Fibroblast of villous mesenchyme (primary cell): ENCODE results near the gene TEC. TPM values are rescaled to one million over a fixed set of nuclear protein-coding genes. Genes with fewer than 3 reads are reported as not detected.
"Not testable (repeated sequence)": the region's sequence is repeated elsewhere in the genome, so short reads cannot be mapped to it uniquely, and the experiment has no call there.

ENCODE experiments used
- DNase-seq: peaks from one replicate; pipeline ENCODE4 v3.0.0-alpha.2; 2010; ENCODE audit warnings: low read depth
- H3K4me3 ChIP-seq: 2 replicates; pipeline ENCODE4 v1.5.1; 2011; ENCODE audit warnings: low read depth, mild to moderate bottlenecking, low read length
- total RNA-seq: library from RNA; depleted of rRNA; stranded (reverse); fragments of >200 nt; gene quantifications from 2 replicates; pipeline ENCODE4 v1.2.3, GENCODE V29; 2012
- TF ChIP-seq, protein P1 (sequence below): IDR thresholded peaks from 2 replicates; pipeline ENCODE4 v1.5.1; 2012; ENCODE audit warnings: low read depth, mild to moderate bottlenecking, low read length; ENCODE audit not compliant: insufficient read depth

The TEC gene
- total RNA-seq, 1 donor, result 0.43 TPM

DNA sequence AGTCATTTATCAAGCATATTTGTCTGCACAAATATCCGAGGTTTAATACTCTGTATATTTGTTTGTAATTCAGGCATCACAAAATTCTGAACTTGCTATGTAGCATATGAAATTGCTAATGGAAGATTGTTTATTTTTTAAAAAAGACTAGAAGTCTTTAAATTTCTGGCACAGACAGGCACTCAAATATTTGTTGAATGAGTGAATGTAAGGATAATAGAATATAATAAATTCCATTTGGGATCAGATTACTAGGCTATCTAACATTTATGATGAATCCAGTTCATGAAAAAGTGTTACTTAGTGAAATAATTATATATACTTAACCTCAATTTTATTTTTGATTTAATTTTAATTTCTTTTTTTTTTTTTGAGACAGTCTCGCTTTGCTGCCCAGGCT lies 30.4 kb upstream of the TEC start:
- no peak for DNase-seq
- TF ChIP-seq, protein P1, sequence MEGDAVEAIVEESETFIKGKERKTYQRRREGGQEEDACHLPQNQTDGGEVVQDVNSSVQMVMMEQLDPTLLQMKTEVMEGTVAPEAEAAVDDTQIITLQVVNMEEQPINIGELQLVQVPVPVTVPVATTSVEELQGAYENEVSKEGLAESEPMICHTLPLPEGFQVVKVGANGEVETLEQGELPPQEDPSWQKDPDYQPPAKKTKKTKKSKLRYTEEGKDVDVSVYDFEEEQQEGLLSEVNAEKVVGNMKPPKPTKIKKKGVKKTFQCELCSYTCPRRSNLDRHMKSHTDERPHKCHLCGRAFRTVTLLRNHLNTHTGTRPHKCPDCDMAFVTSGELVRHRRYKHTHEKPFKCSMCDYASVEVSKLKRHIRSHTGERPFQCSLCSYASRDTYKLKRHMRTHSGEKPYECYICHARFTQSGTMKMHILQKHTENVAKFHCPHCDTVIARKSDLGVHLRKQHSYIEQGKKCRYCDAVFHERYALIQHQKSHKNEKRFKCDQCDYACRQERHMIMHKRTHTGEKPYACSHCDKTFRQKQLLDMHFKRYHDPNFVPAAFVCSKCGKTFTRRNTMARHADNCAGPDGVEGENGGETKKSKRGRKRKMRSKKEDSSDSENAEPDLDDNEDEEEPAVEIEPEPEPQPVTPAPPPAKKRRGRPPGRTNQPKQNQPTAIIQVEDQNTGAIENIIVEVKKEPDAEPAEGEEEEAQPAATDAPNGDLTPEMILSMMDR, result no peak
- H3K4me3 ChIP-seq, result no peak overlapping the region

DNA sequence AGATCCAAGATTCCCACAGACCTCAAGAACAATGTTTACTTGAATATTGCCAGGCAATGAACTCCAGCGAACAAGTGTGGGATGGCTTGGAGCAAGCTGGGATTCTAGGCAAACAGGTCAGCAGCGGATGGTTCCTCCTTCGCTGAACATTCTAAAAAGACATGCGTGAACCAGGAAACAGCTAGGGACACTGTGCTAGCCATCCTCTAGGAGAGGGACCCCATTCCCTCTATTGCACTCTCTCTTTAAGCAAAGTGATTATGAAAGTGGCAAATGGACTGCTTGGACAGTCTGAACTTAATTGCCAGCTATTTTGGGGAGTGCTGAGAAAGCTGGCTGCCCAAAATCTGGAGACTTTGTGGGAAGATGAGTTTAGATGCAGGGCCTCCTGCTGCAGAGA lies 29.9 kb upstream of the TEC start:
- H3K4me3 ChIP-seq, result no peak overlapping the region
- TF ChIP-seq, protein P1, result no peak
- no peak for DNase-seq

DNA sequence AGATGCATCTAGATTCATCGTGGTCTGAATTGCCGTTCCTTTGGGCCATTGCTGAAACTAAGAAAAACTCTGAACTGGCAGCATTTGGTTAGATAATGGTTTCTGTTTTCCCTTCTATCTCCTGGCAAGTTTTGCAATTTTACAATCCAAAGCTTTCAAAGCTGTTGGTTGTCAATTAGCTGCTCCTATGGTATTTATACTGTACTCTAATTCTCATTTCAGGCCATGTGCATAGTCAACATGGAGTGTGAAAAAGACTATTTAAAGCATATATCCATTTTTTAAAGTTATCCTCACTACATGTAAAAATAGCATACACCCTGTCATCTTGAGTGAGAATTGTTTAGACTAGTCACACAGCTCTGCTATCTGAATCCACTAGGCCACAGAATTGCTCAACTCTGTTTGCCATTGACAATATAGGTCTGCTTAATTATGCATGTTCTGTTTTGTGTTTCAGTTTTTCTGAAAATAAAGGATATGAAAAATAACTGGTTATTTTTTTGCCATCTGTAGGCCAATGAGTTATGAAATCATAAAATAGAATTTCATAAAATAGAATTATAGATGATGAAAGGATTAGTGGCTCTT lies 27.7 kb upstream of the TEC start:
- TF ChIP-seq, protein P1, result no peak
- no peak overlapping the region for H3K4me3 ChIP-seq
- DNase-seq, result no peak

DNA sequence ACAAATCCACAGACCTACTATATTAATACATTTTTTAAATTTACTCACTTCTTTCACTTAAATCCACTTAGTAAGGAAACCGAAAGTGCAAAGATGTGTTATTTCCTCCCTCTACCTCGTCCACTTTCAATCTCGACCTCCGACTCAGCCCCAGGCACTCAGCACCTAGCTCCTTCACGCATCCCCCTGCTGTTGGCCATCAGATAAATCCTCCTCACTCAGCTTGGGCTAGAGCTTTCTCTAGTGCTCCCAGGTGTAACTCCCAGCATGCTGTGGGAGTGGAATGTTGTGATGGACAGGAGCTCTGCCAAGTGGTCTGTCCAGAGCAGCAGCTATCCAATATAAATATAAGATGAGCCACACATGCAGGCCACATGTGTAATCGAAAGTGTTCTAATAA lies 26.7 kb upstream of the TEC start:
- TF ChIP-seq, protein P1, result no peak

DNA sequence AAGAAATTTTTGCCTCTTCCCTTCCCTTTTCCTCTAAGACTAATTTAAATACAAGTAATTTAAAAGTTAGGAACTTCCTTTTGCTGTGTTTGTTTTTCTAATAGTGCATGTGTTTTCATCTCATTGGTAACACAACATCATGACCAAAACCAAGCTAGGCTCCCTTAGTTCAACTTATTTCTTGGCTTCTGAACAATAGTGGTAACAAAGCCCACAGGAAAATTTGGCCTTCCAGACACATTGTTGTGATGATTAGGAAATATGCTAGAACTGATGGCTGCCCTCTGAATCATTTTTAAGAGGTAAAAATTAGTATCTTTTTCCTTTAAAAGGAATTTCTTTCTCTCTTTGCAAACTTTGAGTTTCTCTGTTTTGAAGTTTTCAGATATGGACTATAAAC lies 25.5 kb upstream of the TEC start:
- no peak overlapping the region for H3K4me3 ChIP-seq
- TF ChIP-seq, protein P1, result no peak
- DNase-seq, result no peak

More for the DNA sequence above, 26.7 kb upstream of the TEC start:
- no peak overlapping the region for H3K4me3 ChIP-seq
- DNase-seq, result no peak

DNA sequence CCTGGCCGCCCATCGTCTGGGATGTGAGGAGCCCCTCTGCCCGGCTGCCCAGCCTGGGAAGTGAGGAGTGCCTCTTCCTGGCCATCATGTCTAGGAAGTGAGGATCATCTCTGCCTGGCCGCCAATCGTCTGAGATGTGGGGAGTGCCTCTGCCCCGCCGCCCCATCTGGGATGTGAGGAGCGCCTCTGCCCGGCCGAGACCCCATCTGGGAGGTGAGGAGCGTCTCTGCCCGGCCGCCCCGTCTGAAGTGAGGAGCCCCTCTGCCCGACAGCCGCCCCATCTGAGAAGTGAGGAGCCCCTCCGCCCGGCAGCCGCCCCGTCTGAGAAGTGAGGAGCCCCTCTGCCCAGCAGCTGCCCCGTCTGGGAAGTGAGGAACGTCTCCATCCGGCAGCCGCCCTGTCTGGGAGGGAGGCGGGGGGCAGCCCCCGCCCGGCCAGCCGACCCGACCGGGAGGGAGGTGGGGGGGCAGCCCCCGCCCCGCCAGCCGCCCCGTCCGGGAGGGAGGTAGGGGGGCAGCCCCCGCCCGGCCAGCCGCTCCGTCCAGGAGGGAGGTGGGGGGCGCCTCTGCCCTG lies 22.7 kb upstream of the TEC start:
- not testable (repeated sequence) for DNase-seq, H3K4me3 ChIP-seq

DNA sequence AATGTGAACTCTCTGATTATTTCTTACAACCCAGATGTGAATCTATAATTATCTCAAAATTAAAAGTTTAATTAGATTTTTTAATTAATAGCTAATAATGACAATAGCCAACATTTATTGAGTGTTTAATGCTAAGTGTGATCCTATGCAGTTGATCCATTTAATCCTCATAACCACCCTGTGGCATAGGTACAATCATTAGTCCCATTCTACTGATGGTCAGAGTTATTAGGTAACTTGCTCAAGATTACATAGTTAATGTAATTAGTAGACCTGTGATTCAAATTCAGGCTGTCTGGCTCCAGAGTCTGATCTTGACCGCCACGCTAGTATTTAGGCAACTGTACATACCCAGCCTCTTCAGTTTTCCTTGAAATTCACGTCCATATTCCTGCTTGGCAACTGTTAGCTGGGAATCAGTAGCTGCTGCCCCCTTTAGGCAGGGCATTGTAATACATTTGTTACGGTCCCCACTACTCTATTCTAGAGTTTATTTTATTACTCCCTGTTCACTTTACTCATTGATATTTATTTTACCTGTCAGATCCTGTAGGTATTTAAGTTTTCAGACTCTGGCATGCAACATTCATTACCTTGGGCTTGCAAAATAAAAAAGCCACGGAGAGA lies 20.6 kb upstream of the TEC start:
- H3K4me3 ChIP-seq, result no peak overlapping the region
- TF ChIP-seq, protein P1, result peak; percentile 72
- DNase-seq, result peak; percentile 16

DNA sequence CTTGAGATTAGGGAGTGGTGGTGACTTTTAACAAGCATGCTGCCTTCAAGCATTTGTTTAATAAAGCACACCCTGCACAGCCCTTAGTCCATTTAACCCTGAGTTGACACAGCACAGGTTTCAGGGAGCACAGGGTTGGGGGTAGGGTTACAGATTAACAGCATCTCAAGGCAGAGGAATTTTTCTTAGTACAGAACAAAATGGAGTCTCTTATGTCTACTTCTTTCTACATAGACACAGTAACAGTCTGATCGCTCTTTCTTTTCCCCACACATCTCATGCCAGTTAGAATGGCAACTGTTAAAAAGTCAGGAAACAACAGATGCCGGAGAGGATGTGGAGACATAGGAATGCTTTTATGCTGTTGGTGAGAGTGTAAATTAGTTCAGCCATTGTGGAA lies 16.4 kb upstream of the TEC start:
- H3K4me3 ChIP-seq, DNase-seq: not testable (repeated sequence)

DNA sequence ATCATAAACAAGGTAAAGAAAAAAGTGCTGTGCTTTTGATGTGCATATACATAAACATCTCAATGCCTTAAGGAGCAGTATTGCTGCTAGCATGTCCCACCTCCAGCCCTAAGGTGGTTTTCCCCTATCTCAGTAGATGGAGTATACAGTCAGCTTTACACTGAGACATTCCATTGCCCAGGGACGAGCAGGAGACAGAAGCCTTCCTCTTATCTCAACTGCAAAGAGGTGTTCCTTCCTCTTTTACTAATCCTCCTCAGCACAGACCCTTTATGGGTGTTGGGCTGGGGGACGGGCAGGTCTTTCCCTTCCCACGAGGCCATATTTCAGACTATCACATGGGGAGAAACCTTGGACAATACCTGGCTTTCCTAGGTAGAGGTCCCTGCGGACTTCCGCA lies 16.0 kb upstream of the TEC start:
- not testable (repeated sequence) for H3K4me3 ChIP-seq, DNase-seq
